ENCODE data around the gene RNF128. TPM values are rescaled to one million over a fixed set of nuclear protein-coding genes. Genes with fewer than 3 reads are reported as not detected.

Gene RNF128
- total and polyA plus RNA-seq, 2 donors (not counting 3 experiments of a cell fraction or from before 2014, with no cell fraction given) = not detected

- H3K9me3 ChIP-seq (replicated peaks; ENCODE audit: control insufficient read depth, insufficient read depth, low read length) = no peaks in the 10 kb centered on the region
- H3K27ac ChIP-seq (ENCODE audit: insufficient read depth, low read depth, low read length) = no peak overlapping the region
- FAIRE-seq (no peak), DNase-seq (ENCODE audit: low read depth, low spot score) (no peak)
- H3K79me2 ChIP-seq (ENCODE audit: control insufficient read depth, insufficient read depth, low read length) = no peaks in the 10 kb centered on the region
- no peak overlapping the region for H2AFZ ChIP-seq (ENCODE audit: low read depth, low read length)
- dilution Hi-C loops (cut with MboI; ENCODE audit: extremely low pct_ligation_motif_present, low sequenced_read_pairs) = no loop called here
- ChIA-PET CTCF (no interaction called here), POLR2A (no interaction called here)
- no peak overlapping the region for H3K4me2 ChIP-seq (ENCODE audit: insufficient read depth, low read length)
- H3K4me1 ChIP-seq (ENCODE audit: control insufficient read depth, extremely low read depth, insufficient read depth, low read length) = no peaks in the 10 kb centered on the region
- H3K9ac ChIP-seq (replicated peaks; ENCODE audit: extremely low read depth, insufficient read depth, low read length) = no peak overlapping the region
- BruUV-seq (replicated peaks) = no TSS peak
- TF ChIP-seq EZH2 (IDR thresholded peaks at IDR 0.05; ENCODE audit: borderline replicate concordance, low read depth, low read length, severe bottlenecking) = no peak
- TF ChIP-seq, protein P1, sequence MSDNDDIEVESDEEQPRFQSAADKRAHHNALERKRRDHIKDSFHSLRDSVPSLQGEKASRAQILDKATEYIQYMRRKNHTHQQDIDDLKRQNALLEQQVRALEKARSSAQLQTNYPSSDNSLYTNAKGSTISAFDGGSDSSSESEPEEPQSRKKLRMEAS (IDR thresholded peaks at IDR 0.05; ENCODE audit: insufficient read depth, insufficient read length) = no peak
- TF ChIP-seq MYC (IDR thresholded peaks at IDR 0.05; ENCODE audit: low read depth, low read length) = no peak
- no peak for TF ChIP-seq FOS (IDR thresholded peaks at IDR 0.05; ENCODE audit: borderline replicate concordance, insufficient read depth, low read length)
- no peak for TF ChIP-seq GATA2 (IDR thresholded peaks at IDR 0.05; ENCODE audit: insufficient read depth, insufficient read length, low read depth, low read length)
- TF ChIP-seq CTCF (IDR thresholded peaks at IDR 0.05; ENCODE audit: extremely low read depth in 1 of 2, insufficient read depth in 1 of 2, low read depth in 1 of 2, low read length in 2 of 2) = no peak
- no peak for TF ChIP-seq POLR2A (IDR thresholded peaks at IDR 0.05; ENCODE audit: low read depth, low read length)
- no peak overlapping the region for H3K4me3 ChIP-seq (replicated peaks in 1 of 3; ENCODE audit: insufficient read depth in 1 of 3, low read depth in 1 of 3, low read length in 3 of 3)
- H4K20me1 ChIP-seq (replicated peaks; ENCODE audit: control insufficient read depth, extremely low read depth, insufficient read depth, low read length) = no peaks in the 10 kb centered on the region
- intact Hi-C loops (cut with micrococcal nuclease) = no loop called here
- H3K9me1 ChIP-seq (replicated peaks; ENCODE audit: control insufficient read depth, extremely low read depth, insufficient read depth, low read length) = no peaks in the 10 kb centered on the region
- no peaks in the 10 kb centered on the region for H3K36me3 ChIP-seq (ENCODE audit: control insufficient read depth in 2 of 2, extremely low read depth in 1 of 2, insufficient read depth in 2 of 2, low read length in 2 of 2)
- no peaks in the 10 kb centered on the region for H3K27me3 ChIP-seq (ENCODE audit: control insufficient read depth in 2 of 2, insufficient read depth in 2 of 2, low read length in 2 of 2)
These were observed 57.2 kb downstream of the RNF128 start for GRCh38 chrX:106783716-106784115.

All from endothelial cell of umbilical vein (primary cell).